Measurements from ENCODE around the gene CARD6.

GRCh38 chr5:40873286-40873880, 32.2 kb downstream of the CARD6 start:
- TF ChIP-seq CTCF (IDR thresholded peaks at IDR 0.05; ENCODE audit: low read depth, low read length, missing input control) (no peak), RAD21 (IDR thresholded peaks at IDR 0.05) (no peak), TAF1 (conservative IDR thresholded peaks at IDR 0.05) (no peak), HNF4A (conservative IDR thresholded peaks at IDR 0.05) (no peak), REST (IDR thresholded peaks at IDR 0.05) (no peak), ZBTB33 (IDR thresholded peaks at IDR 0.05) (no peak), YY1 (IDR thresholded peaks at IDR 0.05) (no peak), EGR1 (IDR thresholded peaks at IDR 0.05; ENCODE audit: low read depth in 2 of 2) (no peak), GABPA (IDR thresholded peaks at IDR 0.05 in 1 of 2, conservative IDR thresholded peaks at IDR 0.05 in 1 of 2) (no peak), JUND (IDR thresholded peaks at IDR 0.05) (no peak)
